Liver (tissue), 9 donors: Measurements from ENCODE around the gene ZNF423. TPM values are rescaled to one million over a fixed set of nuclear protein-coding genes. Genes with fewer than 3 reads are reported as not detected.
"Not testable (repeated sequence)": the region's sequence is repeated elsewhere in the genome, so short reads cannot be mapped to it uniquely, and the experiment has no call there.

Source experiments
- DNase-seq: peaks from one replicate; pipeline ENCODE4 v3.0.0-alpha.2; 2017; ENCODE audit warnings: low spot score
- H3K27ac ChIP-seq, 2 donors: one replicate each; pipeline ENCODE4 v1.7.0; 2013; ENCODE audit warnings: inconsistent platforms in 2 of 2, low read length in 2 of 2, control low read depth in 1 of 2, low read depth in 1 of 2, mild to moderate bottlenecking in 1 of 2
- H3K27me3 ChIP-seq, 4 donors: one replicate each; pipeline versions ENCODE4 v1.6.1 to v1.7.0; 2013; ENCODE audit warnings: low read length in 3 of 4, inconsistent platforms in 1 of 4, mild to moderate bottlenecking in 1 of 4, moderate library complexity in 1 of 4; ENCODE audit not compliant: control insufficient read depth in 4 of 4, insufficient read depth in 4 of 4
- H3K36me3 ChIP-seq, 4 donors: one replicate each; pipeline versions ENCODE4 v1.6.1 to v1.7.0; 2013; ENCODE audit warnings: low read length in 3 of 4, mild to moderate bottlenecking in 3 of 4, low read depth in 1 of 4, moderate library complexity in 1 of 4; ENCODE audit not compliant: control insufficient read depth in 4 of 4, insufficient read depth in 3 of 4
- H3K4me1 ChIP-seq, 4 donors: one replicate each; pipeline versions ENCODE4 v1.6.1 to v1.7.0; 2013; ENCODE audit warnings: low read length in 3 of 4, mild to moderate bottlenecking in 3 of 4, moderate library complexity in 1 of 4; ENCODE audit not compliant: control insufficient read depth in 4 of 4, insufficient read depth in 4 of 4
- H3K4me3 ChIP-seq, 3 donors: one replicate each; pipeline versions ENCODE4 v1.6.1 to v1.7.0; 2013; ENCODE audit warnings: low read length in 3 of 3, control low read depth in 1 of 3, low read depth in 1 of 3, mild to moderate bottlenecking in 1 of 3
- H3K9ac ChIP-seq, 2 donors: one replicate each; pipeline ENCODE4 v1.7.0; 2013; ENCODE audit warnings: low read length in 2 of 2, mild to moderate bottlenecking in 2 of 2, moderate library complexity in 2 of 2, control low read depth in 1 of 2, low read depth in 1 of 2
- H3K9me3 ChIP-seq, 4 donors: one replicate each; pipeline versions ENCODE4 v1.6.1 to v1.7.0; 2013; ENCODE audit warnings: low read length in 3 of 4; ENCODE audit not compliant: control insufficient read depth in 4 of 4
- ATF3 ChIP-seq: IDR thresholded peaks from 2 replicates; pipeline ENCODE4 v1.6.1; 2016; ENCODE audit warnings: antibody characterized with exemption
- CTCF ChIP-seq: fragments of 150-350 bp; IDR thresholded peaks from 2 replicates; pipeline ENCODE4 v1.5.1; 2017; ENCODE audit warnings: improper control_type of control experiment, low read depth, low read length; ENCODE audit not compliant: missing input control
- FOXA1 ChIP-seq: IDR thresholded peaks from 2 replicates; pipeline ENCODE4 v1.6.1; 2016; ENCODE audit warnings: antibody characterized with exemption
- GABPA ChIP-seq, 2 donors: IDR thresholded peaks in 1 of 2; conservative IDR thresholded peaks in 1 of 2; 2 replicates each; pipeline ENCODE4 v1.6.1; 2016; ENCODE audit warnings: antibody characterized with exemption in 2 of 2, mild to moderate bottlenecking in 1 of 2, moderate library complexity in 1 of 2
- HNF4G ChIP-seq: IDR thresholded peaks from 2 replicates; pipeline ENCODE4 v1.6.1; 2016; ENCODE audit warnings: antibody characterized with exemption
- MAX ChIP-seq: IDR thresholded peaks from 2 replicates; pipeline ENCODE4 v1.6.1; 2016; ENCODE audit warnings: antibody characterized with exemption
- NR2F2 ChIP-seq: IDR thresholded peaks from 2 replicates; pipeline ENCODE4 v1.6.1; 2016; ENCODE audit warnings: antibody characterized with exemption
- RAD21 ChIP-seq, 2 donors: IDR thresholded peaks; 2 replicates each; pipeline ENCODE4 v1.6.1; 2016; ENCODE audit warnings: antibody characterized with exemption in 2 of 2, mild to moderate bottlenecking in 2 of 2
- SP1 ChIP-seq: IDR thresholded peaks from 2 replicates; pipeline ENCODE4 v1.6.1; 2018; ENCODE audit warnings: antibody characterized with exemption, mild to moderate bottlenecking
- TAF1 ChIP-seq: conservative IDR thresholded peaks from 2 replicates; pipeline ENCODE4 v1.6.1; 2016; ENCODE audit warnings: antibody characterized with exemption, mild to moderate bottlenecking
- WGBS: extraction: QIAGEN DNeasy Blood & Tissue Kit; methylation state at CpG from one replicate; pipeline ENCODE4 v1.1.7; 2013; 5-methylcytosine and 5-hydroxymethylcytosine counted together
- polyA plus RNA-seq, 2 donors: library from polyadenylated mRNA; stranded (reverse) in 1 of 2; unstranded in 1 of 2; fragments of 200-250 nt in 1 of 2; fragments of >200 nt in 1 of 2; fragmentation: Nextera tagmentation in 1 of 2; extraction: Ambion mirVana in 1 of 2; gene quantifications; one replicate each; pipeline versions ENCODE4 v1.2.1 to v1.2.3, GENCODE V29; 2013 to 2015
- total RNA-seq, 2 donors: library from RNA; depleted of rRNA; stranded (reverse); fragments of >200 nt; gene quantifications; one replicate each; pipeline ENCODE4 v1.2.3, GENCODE V29; 2014
- TF ChIP-seq, protein P1 (sequence below): IDR thresholded peaks from 2 replicates; pipeline ENCODE4 v1.6.1; 2016; ENCODE audit warnings: antibody characterized with exemption, mild to moderate bottlenecking
- donor health status: healthy.
- donor health status: healthy.
- donor health status: healthy.
- donor health status: healthy.
- donor health status: healthy.

The ZNF423 gene
- total and polyA plus RNA-seq, 4 donors: 0.24 to 1.6 (median 0.39) TPM

- DNase-seq: no peak
- no peak for TF ChIP-seq ATF3
- TF ChIP-seq RAD21 (IDR thresholded peaks at IDR 0.05): no peak
- no peak for TF ChIP-seq NR2F2
- TF ChIP-seq CTCF: no peak
- no peak for TF ChIP-seq HNF4G
- no peak for TF ChIP-seq GABPA (IDR thresholded peaks at IDR 0.05 in 1 of 2, conservative IDR thresholded peaks at IDR 0.05 in 1 of 2)
- no peak for TF ChIP-seq FOXA1
- no peak for TF ChIP-seq MAX
- WGBS: 32% methylated on average over 45 of the region's 45 CpGs
- Histone ChIP-seq H3K27me3 (no peaks in the 10 kb centered on the region), H3K9ac (no peak overlapping the region), H3K36me3 (no peaks in the 10 kb centered on the region), H3K4me1 (peaks cover 0 to 4% (median 0%) of the 10 kb centered on the region in 4 donors), H3K27ac (no peak overlapping the region), H3K4me3 (peak overlapping the region in 1 of 3 donors; percentile 28), H3K9me3 (no peaks in the 10 kb centered on the region)
These were observed 20.1 kb upstream of the ZNF423 start for GRCh38 chr16:49875806-49876715.

- 90% methylated on average over 1 of the region's 1 CpG for WGBS
- Histone ChIP-seq H3K4me3 (no peak overlapping the region), H3K36me3 (no peaks in the 10 kb centered on the region), H3K9me3 (no peaks in the 10 kb centered on the region), H3K9ac (no peak overlapping the region), H3K27ac (no peak overlapping the region), H3K4me1 (peaks cover 0 to 4% (median 0%) of the 10 kb centered on the region in 4 donors), H3K27me3 (no peaks in the 10 kb centered on the region)
- DNase-seq: no peak
- TF ChIP-seq NR2F2 (no peak), GABPA (IDR thresholded peaks at IDR 0.05 in 1 of 2, conservative IDR thresholded peaks at IDR 0.05 in 1 of 2) (no peak), SP1 (no peak), TAF1 (no peak)
- TF ChIP-seq, protein P1, sequence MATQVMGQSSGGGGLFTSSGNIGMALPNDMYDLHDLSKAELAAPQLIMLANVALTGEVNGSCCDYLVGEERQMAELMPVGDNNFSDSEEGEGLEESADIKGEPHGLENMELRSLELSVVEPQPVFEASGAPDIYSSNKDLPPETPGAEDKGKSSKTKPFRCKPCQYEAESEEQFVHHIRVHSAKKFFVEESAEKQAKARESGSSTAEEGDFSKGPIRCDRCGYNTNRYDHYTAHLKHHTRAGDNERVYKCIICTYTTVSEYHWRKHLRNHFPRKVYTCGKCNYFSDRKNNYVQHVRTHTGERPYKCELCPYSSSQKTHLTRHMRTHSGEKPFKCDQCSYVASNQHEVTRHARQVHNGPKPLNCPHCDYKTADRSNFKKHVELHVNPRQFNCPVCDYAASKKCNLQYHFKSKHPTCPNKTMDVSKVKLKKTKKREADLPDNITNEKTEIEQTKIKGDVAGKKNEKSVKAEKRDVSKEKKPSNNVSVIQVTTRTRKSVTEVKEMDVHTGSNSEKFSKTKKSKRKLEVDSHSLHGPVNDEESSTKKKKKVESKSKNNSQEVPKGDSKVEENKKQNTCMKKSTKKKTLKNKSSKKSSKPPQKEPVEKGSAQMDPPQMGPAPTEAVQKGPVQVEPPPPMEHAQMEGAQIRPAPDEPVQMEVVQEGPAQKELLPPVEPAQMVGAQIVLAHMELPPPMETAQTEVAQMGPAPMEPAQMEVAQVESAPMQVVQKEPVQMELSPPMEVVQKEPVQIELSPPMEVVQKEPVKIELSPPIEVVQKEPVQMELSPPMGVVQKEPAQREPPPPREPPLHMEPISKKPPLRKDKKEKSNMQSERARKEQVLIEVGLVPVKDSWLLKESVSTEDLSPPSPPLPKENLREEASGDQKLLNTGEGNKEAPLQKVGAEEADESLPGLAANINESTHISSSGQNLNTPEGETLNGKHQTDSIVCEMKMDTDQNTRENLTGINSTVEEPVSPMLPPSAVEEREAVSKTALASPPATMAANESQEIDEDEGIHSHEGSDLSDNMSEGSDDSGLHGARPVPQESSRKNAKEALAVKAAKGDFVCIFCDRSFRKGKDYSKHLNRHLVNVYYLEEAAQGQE: no peak
These were observed 18.8 kb upstream of the ZNF423 start for GRCh38 chr16:49874613-49875237.

DNA sequence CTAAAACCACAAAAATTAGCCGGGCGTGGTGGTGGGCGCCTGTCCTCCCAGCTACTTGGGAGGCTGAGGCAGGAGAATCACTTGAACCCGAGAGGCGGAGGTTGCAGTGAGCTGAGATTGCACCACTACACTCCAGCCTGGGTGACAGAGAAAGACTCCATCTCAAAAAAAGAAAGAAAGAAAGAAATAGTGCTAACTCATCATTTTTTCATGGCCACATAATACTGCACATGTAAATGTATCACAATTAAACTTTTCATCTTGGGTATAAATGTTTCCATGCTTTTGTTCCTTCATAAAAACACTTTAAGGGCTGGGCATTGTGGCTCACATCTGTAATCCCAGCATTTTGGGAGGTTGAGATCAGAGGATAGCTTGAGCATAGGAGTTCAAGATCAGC is 15.9 kb upstream of the ZNF423 start:
- not testable (repeated sequence) for H3K27me3 ChIP-seq, DNase-seq
- 97% methylated on average over 5 of the region's 5 CpGs for WGBS

More for the DNA sequence above, 15.9 kb upstream of the ZNF423 start:
- H3K9ac ChIP-seq, H3K4me1 ChIP-seq, H3K27ac ChIP-seq, H3K4me3 ChIP-seq, H3K9me3 ChIP-seq, H3K36me3 ChIP-seq: not testable (repeated sequence)
